Large intestine (tissue), 3 donors: ENCODE data around the gene EFCAB8. TPM values are rescaled to one million over a fixed set of nuclear protein-coding genes. Genes with fewer than 3 reads are reported as not detected.
"Not testable (repeated sequence)": the region's sequence is repeated elsewhere in the genome, so short reads cannot be mapped to it uniquely, and the experiment has no call there.

Experiments used
- DNase-seq, 2 donors: peaks; one replicate each; pipeline versions ENCODE4 v3.0.0 to v3.0.0-alpha.2; 2013
- H3K27ac ChIP-seq: one replicate; pipeline ENCODE4 v1.5.1; 2013; ENCODE audit warnings: low read length
- H3K27me3 ChIP-seq: 2 replicates; pipeline ENCODE4 v1.6.1; 2013; ENCODE audit warnings: low read length; ENCODE audit not compliant: control insufficient read depth, insufficient read depth
- H3K36me3 ChIP-seq: 2 replicates; pipeline ENCODE4 v1.6.1; 2013; ENCODE audit warnings: low read length; ENCODE audit not compliant: control insufficient read depth, insufficient read depth
- H3K4me1 ChIP-seq: one replicate; pipeline ENCODE4 v1.6.1; 2013; ENCODE audit warnings: low read length; ENCODE audit not compliant: control insufficient read depth, insufficient read depth
- H3K4me3 ChIP-seq: one replicate; pipeline ENCODE4 v1.5.1; 2013; ENCODE audit warnings: low read length
- H3K9me3 ChIP-seq: one replicate; pipeline ENCODE4 v1.6.1; 2013; ENCODE audit warnings: mild to moderate bottlenecking, low read depth, low read length, moderate library complexity; ENCODE audit not compliant: control insufficient read depth
- WGBS: methylation state at CpG from one replicate; pipeline ENCODE4 v1.1.5; 2013; ENCODE audit warnings: low lambda C conversion rate; ENCODE audit not compliant: insufficient coverage; 5-methylcytosine and 5-hydroxymethylcytosine counted together
- polyA plus RNA-seq: library from polyadenylated mRNA; unstranded; fragments of 120-200 nt; gene quantifications from one replicate; pipeline ENCODE4 v1.2.1, GENCODE V29; 2013

The EFCAB8 gene
- polyA plus RNA-seq, 1 donor: 0.25 TPM

DNA sequence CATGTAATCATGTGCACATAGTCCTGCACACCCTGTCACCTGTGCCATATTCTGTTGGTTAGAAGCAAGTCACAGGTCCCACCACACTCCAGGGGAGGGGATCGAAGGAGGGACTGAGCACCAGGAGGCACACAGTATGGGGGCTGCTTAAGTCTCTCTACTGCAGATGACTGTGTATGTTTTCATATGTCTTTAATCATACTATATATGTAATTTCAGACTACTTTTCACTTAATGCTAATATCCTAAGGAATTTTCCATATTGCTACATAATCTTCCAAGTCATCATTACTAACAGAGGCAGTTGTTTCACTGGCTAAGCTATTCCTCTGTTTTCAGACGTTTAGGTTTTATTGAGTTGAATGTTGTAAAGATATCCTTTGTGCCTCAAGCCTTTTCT is 10.8 kb downstream of the EFCAB8 start:
- DNase-seq: no peak
- Histone ChIP-seq H3K9me3 (no peaks in the 10 kb centered on the region), H3K4me3 (no peak overlapping the region), H3K27ac (no peak overlapping the region), H3K4me1 (no peaks in the 10 kb centered on the region), H3K27me3 (no peaks in the 10 kb centered on the region), H3K36me3 (no peaks in the 10 kb centered on the region)
- no CpG with 5 or more reads among the region's 2 CpGs for whole genome bisulfite sequencing

GRCh38 chr20:32870526-32870925 is 11.8 kb downstream of the EFCAB8 start:
- H3K4me3 ChIP-seq, H3K9me3 ChIP-seq, H3K27ac ChIP-seq, H3K27me3 ChIP-seq, DNase-seq, H3K36me3 ChIP-seq, H3K4me1 ChIP-seq: not testable (repeated sequence)
- WGBS: 50% methylated on average over 1 of the region's 3 CpGs

DNA sequence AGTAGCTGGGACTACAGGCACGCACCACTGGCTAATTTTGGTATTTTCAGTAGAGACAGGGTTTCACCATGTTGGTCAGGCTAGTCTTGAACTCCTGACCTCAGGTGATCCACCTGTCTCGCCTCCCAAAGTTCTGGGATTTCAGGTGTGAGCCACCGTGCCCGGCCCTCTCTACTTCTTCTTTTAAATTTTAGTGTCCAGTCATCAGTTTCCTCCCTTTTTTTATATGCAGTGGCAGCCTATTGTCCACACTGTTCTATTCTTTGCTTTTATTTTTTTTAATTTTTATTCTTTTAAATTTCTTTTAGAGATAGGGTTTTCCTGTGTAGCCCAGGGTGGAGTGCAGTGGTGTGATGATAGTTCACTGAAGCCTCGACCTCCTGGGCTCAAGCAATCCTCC is 12.3 kb downstream of the EFCAB8 start:
- Histone ChIP-seq H3K36me3 (no peaks in the 10 kb centered on the region), H3K9me3 (no peaks in the 10 kb centered on the region), H3K27me3 (no peaks in the 10 kb centered on the region), H3K27ac (no peak overlapping the region), H3K4me3 (no peak overlapping the region), H3K4me1 (no peaks in the 10 kb centered on the region)
- WGBS: 100% methylated on average over 2 of the region's 5 CpGs
- DNase-seq: no peak

- no peaks in the 10 kb centered on the region for H3K36me3 ChIP-seq
- no peaks in the 10 kb centered on the region for H3K9me3 ChIP-seq
- H3K27me3 ChIP-seq: no peaks in the 10 kb centered on the region
- no peak overlapping the region for H3K4me3 ChIP-seq
- no peak overlapping the region for H3K27ac ChIP-seq
- WGBS: no CpG with 5 or more reads among the region's 4 CpGs
- no peak for DNase-seq
- H3K4me1 ChIP-seq: no peaks in the 10 kb centered on the region
Observed at GRCh38 chr20:32871627-32872160, 13.0 kb downstream of the EFCAB8 start.

DNA sequence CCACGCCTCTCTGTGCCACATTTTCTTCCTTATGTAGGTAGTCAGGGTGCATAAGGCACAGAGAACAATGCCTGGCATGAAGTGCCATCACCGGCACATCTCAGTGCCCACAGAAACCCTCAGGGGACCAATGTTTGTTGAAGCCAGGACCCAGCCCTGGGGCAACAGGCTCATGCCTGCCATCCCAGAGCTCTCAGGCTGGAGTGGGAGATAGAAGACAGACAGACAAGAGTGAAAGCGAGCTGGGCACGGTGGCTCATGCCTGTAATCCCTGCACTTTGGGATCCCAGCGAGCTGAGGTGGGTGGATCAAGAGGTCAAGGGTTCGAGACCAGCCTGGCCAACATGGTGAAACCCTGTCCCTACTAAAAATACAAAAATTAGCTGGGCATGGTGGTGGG is 13.5 kb downstream of the EFCAB8 start:
- Histone ChIP-seq H3K4me3 (no peak overlapping the region), H3K9me3 (no peaks in the 10 kb centered on the region), H3K27me3 (no peaks in the 10 kb centered on the region), H3K27ac (no peak overlapping the region), H3K36me3 (no peaks in the 10 kb centered on the region), H3K4me1 (no peaks in the 10 kb centered on the region)
- no peak for DNase-seq
- no CpG with 5 or more reads among the region's 6 CpGs for WGBS

DNA sequence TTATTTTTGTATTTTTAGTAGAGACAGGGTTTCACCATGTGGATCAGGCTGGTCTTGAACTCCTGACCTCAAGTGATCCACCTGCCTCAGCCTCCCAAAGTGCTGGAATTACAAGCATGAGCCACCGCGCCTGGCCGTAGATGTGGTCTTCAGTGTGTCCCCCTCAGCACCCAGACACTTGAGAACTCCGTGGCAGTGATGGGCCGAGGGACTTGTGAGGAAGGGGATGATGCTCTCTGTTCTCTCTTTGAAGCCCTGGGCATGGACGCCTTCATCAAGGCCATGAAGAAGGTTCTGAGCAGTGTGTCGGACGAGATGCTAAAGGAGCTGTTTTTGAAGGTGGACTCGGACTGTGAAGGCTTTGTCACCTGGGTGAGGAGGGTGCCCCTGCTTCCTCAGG is 16.9 kb downstream of the EFCAB8 start:
- WGBS: no CpG with 5 or more reads among the region's 9 CpGs
- no peak for DNase-seq

DNA sequence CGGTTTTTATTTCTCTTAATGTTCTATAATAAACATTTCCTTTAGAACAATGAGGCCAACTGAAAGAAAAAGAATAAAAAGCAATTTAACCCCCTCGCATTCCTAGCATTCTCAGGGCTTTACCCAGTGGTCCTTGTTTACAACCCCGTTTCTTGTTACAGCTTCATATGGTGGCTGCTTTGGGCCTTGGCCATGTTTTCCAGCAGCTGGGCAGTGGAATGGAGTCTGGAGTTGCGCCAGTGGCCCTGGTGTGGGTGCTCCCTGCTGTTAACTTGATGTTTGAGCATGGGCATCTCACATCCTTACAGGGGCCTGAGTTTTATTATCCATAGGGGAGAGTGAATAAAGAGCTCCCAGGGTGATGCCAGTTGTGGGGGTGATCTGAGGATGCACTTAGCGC is 18.8 kb downstream of the EFCAB8 start:
- H3K4me3 ChIP-seq: no peak overlapping the region
- H3K27ac ChIP-seq: no peak overlapping the region
- H3K9me3 ChIP-seq: no peaks in the 10 kb centered on the region
- no peak for DNase-seq
- WGBS: no CpG with 5 or more reads among the region's 5 CpGs
- H3K36me3 ChIP-seq: no peaks in the 10 kb centered on the region
- H3K4me1 ChIP-seq: no peaks in the 10 kb centered on the region
- no peaks in the 10 kb centered on the region for H3K27me3 ChIP-seq

More for the DNA sequence above, 16.9 kb downstream of the EFCAB8 start:
- no peaks in the 10 kb centered on the region for H3K27me3 ChIP-seq
- H3K4me1 ChIP-seq: no peaks in the 10 kb centered on the region
- H3K36me3 ChIP-seq: no peaks in the 10 kb centered on the region
- no peak overlapping the region for H3K27ac ChIP-seq
- no peak overlapping the region for H3K4me3 ChIP-seq
- H3K9me3 ChIP-seq: no peaks in the 10 kb centered on the region

DNA sequence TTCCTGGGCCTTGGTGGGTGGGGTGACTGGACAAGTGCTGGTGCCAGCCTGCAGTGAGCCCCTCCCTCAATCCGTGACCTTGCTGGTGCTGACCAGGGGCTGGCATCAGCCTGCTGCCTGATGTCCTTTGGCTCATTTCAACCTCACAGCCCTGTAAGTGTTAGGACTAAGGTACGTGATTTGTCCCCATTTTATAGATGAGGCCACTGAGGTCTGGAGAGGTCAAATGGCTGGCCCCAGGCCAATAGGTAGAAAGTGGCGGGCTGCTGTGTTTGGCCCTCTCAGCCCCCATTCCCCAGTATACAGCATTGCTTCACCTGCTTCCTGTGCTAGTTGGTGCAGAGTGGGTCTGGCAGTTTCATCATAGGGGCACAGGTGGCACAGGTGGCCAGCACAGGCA is 20.1 kb downstream of the EFCAB8 start:
- Histone ChIP-seq H3K27me3 (no peaks in the 10 kb centered on the region), H3K27ac (no peak overlapping the region), H3K4me1 (no peaks in the 10 kb centered on the region), H3K4me3 (no peak overlapping the region), H3K36me3 (no peaks in the 10 kb centered on the region), H3K9me3 (no peaks in the 10 kb centered on the region)
- DNase-seq: no peak
- no CpG with 5 or more reads among the region's 3 CpGs for WGBS

- no peak overlapping the region for H3K4me3 ChIP-seq
- H3K27ac ChIP-seq: no peak overlapping the region
- DNase-seq: no peak
- no peaks in the 10 kb centered on the region for H3K4me1 ChIP-seq
- no peaks in the 10 kb centered on the region for H3K27me3 ChIP-seq
- H3K36me3 ChIP-seq: no peaks in the 10 kb centered on the region
- 90% methylated on average over 2 of the region's 9 CpGs for WGBS
- no peaks in the 10 kb centered on the region for H3K9me3 ChIP-seq
Observed at GRCh38 chr20:32879538-32879937, 20.8 kb downstream of the EFCAB8 start.

- no peaks in the 10 kb centered on the region for H3K27me3 ChIP-seq
- no peaks in the 10 kb centered on the region for H3K9me3 ChIP-seq
- no peaks in the 10 kb centered on the region for H3K4me1 ChIP-seq
- no peak for DNase-seq
- WGBS: no CpG with 5 or more reads among the region's 2 CpGs
- H3K36me3 ChIP-seq: no peaks in the 10 kb centered on the region
- no peak overlapping the region for H3K27ac ChIP-seq
- H3K4me3 ChIP-seq: no peak overlapping the region
Observed at GRCh38 chr20:32880635-32881034, 21.9 kb downstream of the EFCAB8 start.

- DNase-seq: peak; percentile 45 to 71
- H3K27ac ChIP-seq: no peak overlapping the region
- H3K36me3 ChIP-seq: no peaks in the 10 kb centered on the region
- WGBS: no CpG with 5 or more reads among the region's 5 CpGs
- H3K4me3 ChIP-seq: no peak overlapping the region
- H3K27me3 ChIP-seq: no peaks in the 10 kb centered on the region
- no peaks in the 10 kb centered on the region for H3K4me1 ChIP-seq
- H3K9me3 ChIP-seq: no peaks in the 10 kb centered on the region
Observed at GRCh38 chr20:32883081-32883480, 24.4 kb downstream of the EFCAB8 start.
